ENCODE measurements around the gene EPB41L2.

The EPB41L2 gene

DNA sequence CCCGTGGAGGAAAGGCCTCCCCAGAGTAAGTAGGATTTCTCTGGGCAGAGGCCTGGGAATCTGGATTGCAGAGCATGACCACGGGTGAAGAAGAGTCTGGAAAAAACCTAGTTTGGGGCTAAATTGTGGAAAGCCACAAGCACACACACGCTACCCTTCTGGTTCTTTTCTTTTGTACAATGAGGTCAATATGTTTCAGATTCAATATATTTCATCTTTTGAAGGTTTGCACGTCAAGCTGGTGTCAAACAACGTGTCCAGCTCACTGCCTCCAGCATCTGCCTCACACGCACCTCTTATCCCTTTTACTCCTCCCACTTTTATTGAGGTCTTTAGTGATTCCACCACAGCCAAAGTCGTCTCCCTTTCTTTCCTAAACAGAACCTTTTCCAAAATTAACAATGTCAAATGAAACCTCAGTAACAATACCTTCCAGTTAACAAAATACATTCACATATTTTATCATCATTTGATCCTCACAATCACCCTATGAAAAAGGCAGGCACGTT lies 773 bp upstream of the EPB41L2 start:
- POLR2A ChIA-PET = no interaction called here
- CTCF ChIA-PET = interaction anchor here (1.0 to 1.5 kb wide), 2 partner anchors 11 to 179 kb away, joined by 3 read pairs; no protein-coding TSS in a partner anchor
- DNase-seq (ENCODE audit: extremely low spot score) = peak; percentile 27
- TF ChIP-seq, protein P1, sequence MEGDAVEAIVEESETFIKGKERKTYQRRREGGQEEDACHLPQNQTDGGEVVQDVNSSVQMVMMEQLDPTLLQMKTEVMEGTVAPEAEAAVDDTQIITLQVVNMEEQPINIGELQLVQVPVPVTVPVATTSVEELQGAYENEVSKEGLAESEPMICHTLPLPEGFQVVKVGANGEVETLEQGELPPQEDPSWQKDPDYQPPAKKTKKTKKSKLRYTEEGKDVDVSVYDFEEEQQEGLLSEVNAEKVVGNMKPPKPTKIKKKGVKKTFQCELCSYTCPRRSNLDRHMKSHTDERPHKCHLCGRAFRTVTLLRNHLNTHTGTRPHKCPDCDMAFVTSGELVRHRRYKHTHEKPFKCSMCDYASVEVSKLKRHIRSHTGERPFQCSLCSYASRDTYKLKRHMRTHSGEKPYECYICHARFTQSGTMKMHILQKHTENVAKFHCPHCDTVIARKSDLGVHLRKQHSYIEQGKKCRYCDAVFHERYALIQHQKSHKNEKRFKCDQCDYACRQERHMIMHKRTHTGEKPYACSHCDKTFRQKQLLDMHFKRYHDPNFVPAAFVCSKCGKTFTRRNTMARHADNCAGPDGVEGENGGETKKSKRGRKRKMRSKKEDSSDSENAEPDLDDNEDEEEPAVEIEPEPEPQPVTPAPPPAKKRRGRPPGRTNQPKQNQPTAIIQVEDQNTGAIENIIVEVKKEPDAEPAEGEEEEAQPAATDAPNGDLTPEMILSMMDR (IDR thresholded peaks at IDR 0.05; ENCODE audit: control extremely low read depth, extremely low read depth, low read depth, missing control alignments) = no peak

DNA sequence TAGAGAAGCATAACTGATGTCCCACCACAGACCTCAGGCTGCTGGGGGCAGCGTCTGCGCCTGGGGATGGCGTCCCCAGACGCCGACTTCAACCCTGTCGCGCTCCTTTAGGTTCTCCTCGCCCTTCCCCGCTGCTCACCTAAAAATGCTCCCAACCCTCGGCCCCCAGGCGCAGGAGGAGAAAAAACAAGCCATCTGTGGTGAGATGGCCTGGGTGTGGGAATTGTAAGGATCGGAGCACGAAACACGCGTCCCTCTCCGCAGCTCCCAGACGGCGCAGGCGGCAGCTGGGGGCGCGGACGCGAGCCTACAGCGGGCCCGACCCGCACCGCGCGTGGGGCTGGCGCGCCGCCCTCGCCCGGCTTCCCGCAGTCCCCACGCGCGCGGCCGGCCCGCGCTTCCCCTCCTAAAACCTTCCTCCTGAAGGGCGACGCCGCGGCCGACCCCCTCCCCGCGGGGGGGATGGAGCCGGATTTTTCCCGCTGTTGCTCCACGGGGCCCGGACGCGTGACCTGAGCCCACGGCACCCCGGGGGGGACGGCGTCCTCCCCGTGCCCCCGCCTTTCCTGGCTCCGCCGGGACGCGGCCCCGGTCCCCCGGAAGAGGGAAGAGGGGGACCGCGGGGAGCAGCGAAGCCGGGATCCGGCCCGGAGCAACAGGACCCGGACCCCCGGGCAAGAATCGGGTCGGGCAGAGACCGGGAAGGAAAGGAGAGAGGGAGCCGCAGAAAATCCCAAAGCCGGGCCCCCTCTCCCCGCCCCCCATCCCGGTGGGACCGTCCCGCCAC lies 611 bp downstream of the EPB41L2 start:
- CTCF ChIA-PET = interaction anchor here (1.1 kb wide), 1 partner anchor 14 kb away, joined by 3 read pairs; no protein-coding TSS in a partner anchor
- peak; percentile 27 for DNase-seq (ENCODE audit: extremely low spot score)
- POLR2A ChIA-PET = no interaction called here
- TF ChIP-seq, protein P1 (IDR thresholded peaks at IDR 0.05; ENCODE audit: control extremely low read depth, extremely low read depth, low read depth, missing control alignments) = no peak

DNA sequence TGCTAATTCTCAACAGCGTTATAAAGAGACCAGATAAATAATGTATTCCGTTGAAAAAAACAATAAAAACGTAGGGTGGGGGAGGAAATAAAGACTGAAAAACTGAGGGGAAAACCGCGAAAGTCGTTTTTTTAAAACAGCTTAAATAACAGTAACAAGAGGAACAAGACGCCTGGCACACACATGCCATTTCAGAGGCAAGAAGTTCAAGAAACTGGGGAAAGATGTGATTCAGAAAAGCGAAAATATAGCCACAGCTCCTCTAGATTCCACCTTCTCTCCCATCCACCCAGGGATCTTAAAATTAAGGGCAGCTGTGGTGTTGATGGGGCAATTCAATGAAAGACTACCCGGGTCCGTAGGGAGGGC lies 1.3 kb downstream of the EPB41L2 start:
- CTCF ChIA-PET = interaction anchor here (1.1 to 1.2 kb wide), 2 partner anchors 13 to 16 kb away, joined by 3 to 4 read pairs; no protein-coding TSS in a partner anchor
- TF ChIP-seq, protein P1 (IDR thresholded peaks at IDR 0.05; ENCODE audit: control extremely low read depth, extremely low read depth, low read depth, missing control alignments) = no peak
- DNase-seq (ENCODE audit: extremely low spot score) = no peak
- POLR2A ChIA-PET = no interaction called here

DNA sequence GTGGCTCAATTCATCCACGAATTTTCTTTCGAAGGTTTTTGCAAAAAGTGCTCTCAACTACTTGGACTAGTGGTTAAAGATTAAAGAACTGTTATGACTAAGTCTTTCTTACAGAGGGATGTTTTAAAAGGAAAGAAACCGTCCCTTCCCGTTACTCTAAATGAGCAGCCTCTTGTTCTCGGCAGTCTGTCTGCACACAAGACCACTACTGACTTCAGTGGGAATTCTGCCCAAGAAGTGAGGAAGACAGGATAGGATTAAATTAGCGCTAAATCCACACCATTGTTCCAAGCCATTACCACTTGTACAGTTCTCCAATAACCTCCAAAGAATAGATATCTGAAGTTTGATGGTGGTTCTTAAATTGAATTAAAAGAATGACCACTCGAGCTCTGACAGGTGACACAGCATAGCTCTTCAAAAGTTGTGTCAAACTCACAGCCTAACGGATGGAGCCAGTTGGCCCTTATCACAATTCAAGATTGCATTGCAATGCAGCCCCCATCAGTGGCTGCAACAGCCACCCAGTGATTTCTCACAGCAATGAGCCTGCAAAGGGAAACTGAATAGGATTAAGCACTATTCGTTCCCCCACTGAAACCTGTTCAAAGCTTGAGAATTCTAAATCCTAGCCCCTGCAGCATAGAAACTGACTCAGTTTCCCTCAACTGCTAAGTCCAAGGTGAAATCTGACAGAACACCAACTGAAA lies 1.8 kb downstream of the EPB41L2 start:
- no peak for DNase-seq (ENCODE audit: extremely low spot score)

DNA sequence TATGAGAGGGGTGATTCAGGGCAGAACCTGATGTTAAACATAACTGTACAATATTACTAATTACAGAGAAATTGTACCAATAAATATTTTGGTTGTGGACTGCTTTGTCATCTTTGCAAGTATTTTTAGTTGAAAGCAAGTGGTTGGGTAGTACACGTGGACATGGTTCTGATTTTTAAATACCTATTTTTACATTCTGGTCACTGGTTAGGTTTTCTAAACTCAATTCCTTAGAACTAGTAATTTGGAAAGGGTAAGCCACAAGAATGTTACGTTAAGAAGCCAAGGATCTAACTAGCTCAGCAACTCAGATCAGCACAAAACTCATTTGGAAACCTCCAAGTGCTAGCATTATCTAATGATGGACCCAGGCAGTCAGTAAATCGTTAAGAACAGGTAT lies 2.7 kb downstream of the EPB41L2 start:
- ChIA-PET CTCF (interaction anchor here (1.1 to 1.4 kb wide), 2 partner anchors 11 to 14 kb away, joined by 3 to 5 read pairs; no protein-coding TSS in a partner anchor), POLR2A (no interaction called here)
- TF ChIP-seq, protein P1 (IDR thresholded peaks at IDR 0.05; ENCODE audit: control extremely low read depth, extremely low read depth, low read depth, missing control alignments) = no peak
- peak; percentile 16 for DNase-seq (ENCODE audit: extremely low spot score)

More for the DNA sequence above, 1.8 kb downstream of the EPB41L2 start:
- ChIA-PET POLR2A (no interaction called here), CTCF (interaction anchor here (1.1 to 1.4 kb wide), 4 partner anchors 12 to 15 kb away, joined by 3 to 5 read pairs (median 4); no protein-coding TSS in a partner anchor)
- TF ChIP-seq, protein P1 (IDR thresholded peaks at IDR 0.05; ENCODE audit: control extremely low read depth, extremely low read depth, low read depth, missing control alignments) = no peak

DNA sequence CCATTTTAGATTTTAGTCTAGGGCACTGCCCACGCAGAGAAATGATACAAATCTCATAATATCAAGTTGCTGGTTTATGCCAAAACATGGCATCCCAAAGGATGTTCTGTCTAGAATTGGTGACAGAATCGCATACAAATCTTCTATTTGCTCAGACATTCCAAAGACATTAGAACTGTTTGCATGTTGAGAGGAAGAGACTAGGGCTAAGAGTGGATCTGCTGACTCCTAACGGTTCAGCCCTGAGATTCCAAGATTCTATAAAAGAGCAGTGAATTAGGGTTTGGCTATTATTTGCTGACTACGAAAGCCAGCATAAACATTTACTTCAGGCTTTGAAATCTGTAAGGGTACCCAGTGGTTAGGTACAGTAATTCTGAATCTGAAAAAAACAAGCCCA lies 3.6 kb downstream of the EPB41L2 start:
- TF ChIP-seq, protein P1 (IDR thresholded peaks at IDR 0.05; ENCODE audit: control extremely low read depth, extremely low read depth, low read depth, missing control alignments) = no peak
- ChIA-PET CTCF (no interaction called here), POLR2A (no interaction called here)
- DNase-seq (ENCODE audit: extremely low spot score) = no peak

Measured in GM10248 (cell line).